NCI-H446 treated with DMSO at 0.1 percent for 48 hours (cell line): ENCODE data around the gene HMGCR.

Experiments
- DNase-seq: peaks from one replicate; lab custom pipeline; 2025; lab: John Stamatoyannopoulos, UW

HMGCR gene

GRCh38 chr5:75381456-75381855 is 44.4 kb downstream of the HMGCR start:
- DNase-seq = no peak

- no peak for DNase-seq
Measured at GRCh38 chr5:75384218-75384617, 47.2 kb downstream of the HMGCR start.

- DNase-seq = no peak
Measured at GRCh38 chr5:75387806-75388205, 50.8 kb downstream of the HMGCR start.

GRCh38 chr5:75389430-75389829 is 52.4 kb downstream of the HMGCR start:
- DNase-seq = no peak

GRCh38 chr5:75395277-75395676 is 58.3 kb downstream of the HMGCR start:
- no peak for DNase-seq

GRCh38 chr5:75405296-75405695 is 68.3 kb downstream of the HMGCR start:
- no peak for DNase-seq
